Cerebellar cortex (tissue), 1 donor: ENCODE measurements around the gene MATR3.
"Not testable (repeated sequence)": the region's sequence is repeated elsewhere in the genome, so short reads cannot be mapped to it uniquely, and the experiment has no call there.

Experiments
- DNase-seq: peaks from one replicate; pipeline ENCODE4 v3.0.0-alpha.2; 2015; ENCODE audit warnings: low spot score

Gene MATR3, protein sequence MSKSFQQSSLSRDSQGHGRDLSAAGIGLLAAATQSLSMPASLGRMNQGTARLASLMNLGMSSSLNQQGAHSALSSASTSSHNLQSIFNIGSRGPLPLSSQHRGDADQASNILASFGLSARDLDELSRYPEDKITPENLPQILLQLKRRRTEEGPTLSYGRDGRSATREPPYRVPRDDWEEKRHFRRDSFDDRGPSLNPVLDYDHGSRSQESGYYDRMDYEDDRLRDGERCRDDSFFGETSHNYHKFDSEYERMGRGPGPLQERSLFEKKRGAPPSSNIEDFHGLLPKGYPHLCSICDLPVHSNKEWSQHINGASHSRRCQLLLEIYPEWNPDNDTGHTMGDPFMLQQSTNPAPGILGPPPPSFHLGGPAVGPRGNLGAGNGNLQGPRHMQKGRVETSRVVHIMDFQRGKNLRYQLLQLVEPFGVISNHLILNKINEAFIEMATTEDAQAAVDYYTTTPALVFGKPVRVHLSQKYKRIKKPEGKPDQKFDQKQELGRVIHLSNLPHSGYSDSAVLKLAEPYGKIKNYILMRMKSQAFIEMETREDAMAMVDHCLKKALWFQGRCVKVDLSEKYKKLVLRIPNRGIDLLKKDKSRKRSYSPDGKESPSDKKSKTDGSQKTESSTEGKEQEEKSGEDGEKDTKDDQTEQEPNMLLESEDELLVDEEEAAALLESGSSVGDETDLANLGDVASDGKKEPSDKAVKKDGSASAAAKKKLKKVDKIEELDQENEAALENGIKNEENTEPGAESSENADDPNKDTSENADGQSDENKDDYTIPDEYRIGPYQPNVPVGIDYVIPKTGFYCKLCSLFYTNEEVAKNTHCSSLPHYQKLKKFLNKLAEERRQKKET

DNA sequence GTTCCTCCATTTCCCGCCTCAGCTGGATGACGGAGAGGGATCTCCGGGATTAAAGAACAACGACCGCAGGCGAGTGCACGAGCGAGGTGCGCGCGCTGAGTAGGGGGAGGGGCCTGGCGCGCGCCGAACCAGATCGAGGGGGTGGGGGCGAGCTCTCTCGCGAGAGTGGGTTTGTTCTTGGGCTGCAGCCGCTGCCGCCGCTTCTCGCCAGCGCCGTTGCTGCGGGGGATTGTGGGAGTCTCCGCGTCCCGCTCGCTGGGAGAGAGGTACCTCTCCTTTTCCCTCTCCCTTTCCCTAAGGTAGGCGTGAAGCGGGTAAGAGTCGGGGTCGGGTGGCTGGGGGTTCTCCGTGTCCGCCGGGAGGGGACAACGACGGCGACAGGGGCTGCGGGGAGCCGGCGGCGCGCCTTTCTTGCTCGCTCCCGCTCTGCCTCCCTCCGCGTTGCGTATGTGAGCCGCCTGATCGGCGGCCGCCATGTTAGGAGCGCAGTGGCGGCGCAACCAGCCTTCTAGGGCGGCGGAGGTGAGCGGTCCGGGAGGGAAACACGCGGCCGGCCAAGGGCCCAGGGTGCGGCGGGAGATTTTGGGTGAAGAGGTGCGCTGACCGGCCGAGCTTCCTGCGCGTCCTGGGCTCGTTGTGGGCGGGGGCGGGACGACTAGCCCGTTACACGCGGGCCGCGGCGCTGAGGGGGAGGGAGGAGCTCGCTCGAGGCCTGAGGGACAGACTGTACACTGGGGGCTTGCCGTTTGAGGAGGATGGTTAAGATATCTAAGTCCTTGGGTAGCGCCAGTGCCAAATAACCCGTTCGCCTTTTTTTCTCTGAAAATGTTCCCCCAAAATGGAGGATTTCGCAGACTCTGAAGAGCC, at the start of gene MATR3:
MATR3 (plus strand) TSS at position 234 of the 867 bp plus-strand sequence. CDS start 13,676 bp downstream, outside the sequence.
- peak; percentile 95 for DNase-seq

DNA sequence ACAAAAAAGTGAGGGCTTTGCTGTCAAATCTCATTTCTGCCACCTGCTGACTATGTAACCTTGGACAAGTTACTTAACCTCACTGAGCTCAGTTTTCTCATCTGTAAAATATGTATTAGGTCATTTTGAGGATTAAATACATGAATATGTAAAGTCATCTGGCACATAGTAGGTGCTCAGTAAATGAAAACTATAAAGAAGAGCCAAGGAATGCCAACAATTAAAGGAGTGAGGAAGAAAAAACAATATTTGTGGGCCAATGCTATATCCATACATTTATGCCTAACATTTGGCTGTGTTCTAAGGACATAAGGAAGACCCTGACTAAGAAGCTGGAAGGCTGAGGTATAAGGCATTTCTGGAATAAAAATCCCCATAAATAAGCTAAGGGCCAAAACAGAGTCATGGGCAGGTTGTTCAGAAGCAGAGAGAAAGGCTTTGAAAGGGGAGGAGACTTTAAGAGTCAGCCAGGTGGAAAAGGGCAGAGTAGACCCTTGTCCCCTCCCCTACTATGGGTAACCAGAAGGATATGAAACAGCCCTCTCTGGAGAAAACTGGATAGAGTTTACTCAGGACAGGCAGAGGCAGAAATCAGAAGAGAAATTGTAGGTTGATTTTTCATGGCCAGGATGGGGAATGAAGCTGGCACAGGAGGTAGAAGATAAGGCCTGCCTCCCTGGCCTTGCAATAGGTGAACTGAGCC, 47.8 kb upstream of the MATR3 start:
- DNase-seq: no peak

DNA sequence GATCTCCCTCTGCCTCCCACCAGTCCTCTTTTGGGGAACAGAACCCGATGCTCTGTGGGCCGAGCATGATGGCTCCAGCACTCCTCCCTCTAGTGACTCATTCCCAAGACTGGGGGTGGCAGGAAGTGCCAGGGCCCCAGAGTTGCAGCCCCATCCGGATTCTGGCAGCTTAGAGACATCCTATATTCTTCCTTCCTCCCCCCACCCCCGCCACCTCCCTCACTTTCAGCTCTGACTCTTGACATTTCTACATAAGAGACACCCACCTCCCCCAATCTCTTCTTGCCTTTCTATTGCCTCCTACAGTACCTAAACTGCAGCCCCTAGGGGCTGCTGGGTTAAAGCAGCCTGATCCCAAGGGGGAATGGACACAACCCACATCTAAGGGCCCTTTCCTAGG, 47.1 kb upstream of the MATR3 start:
- DNase-seq: no peak

DNA sequence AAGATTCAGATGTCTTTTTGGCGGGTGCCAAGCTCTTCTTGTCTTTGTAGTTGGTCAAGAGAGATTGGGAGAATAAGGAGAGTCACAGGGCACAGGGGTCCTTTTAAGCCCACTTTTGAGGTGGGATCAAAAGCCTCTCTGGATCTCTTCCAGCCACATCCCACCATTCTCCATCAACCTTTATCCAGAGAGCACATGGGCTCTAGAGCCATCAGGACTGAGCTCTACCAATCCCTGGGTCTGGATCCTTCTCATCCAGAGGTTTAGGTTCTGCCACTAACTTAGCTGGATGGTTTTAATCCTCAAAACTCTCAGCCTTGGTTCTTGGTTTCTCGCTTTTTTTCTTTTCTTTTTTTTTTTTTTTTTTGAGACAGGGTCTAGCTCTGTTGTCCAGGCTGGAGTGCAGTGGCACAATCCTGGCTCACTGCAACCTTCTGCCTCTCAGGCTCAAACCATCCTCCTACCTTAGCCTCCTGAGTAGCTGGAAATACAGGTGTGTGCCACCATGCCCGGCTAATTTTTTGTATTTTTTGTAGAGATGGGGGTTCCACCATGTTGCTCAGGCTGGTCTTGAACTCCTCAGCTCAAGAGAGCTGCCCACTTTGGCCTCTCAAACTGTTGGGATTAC, 44.6 kb upstream of the MATR3 start:
- DNase-seq: no peak

DNA sequence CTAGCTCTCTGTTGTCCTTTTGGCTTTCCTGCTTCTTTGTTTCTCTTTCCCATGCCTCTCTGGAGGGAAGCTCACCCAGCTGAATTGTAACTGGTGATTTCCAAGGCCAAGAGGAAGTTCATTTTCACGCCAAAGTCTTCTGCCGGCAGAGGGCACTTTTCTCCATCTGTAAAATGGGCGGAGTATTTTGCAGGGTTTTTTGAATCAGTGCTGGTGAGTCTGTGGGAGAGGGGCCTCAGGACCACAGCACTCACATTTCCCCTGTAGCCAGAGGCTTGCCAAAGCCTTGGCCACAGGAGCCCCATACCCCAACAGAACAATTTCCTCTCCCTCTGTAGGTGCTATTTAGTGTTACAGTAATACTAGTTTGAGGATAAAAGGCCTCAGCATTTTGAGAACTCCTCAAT, 42.3 kb upstream of the MATR3 start:
- DNase-seq: no peak

DNA sequence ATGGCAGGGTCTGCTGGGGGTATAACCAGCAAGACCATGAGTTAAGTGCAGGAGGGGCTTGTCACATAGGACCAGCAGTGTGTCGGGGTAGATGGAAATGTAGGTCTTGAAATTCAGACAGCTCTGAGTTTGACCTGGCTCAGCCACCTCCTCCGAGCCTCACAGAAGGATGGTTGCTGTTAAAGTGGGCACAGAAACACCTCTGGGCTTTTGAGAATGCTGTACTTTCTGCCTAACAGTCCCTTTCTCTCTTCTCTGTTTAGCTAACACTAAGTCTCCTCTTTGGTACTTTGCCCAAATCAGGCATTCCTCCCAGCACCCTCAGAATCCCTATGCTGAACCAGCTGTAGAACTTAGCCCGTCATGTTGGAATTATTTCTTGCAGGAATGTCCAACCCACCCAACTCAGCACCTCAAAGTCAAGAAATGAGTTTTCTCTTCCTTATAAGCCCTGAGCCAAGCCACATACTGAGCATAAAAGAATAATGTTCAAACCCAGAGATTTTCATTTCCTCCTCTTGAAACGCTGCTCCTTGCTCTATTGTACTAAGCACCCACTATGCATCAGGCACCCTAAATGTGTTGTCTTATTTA, 41.7 kb upstream of the MATR3 start:
- DNase-seq: no peak

DNA sequence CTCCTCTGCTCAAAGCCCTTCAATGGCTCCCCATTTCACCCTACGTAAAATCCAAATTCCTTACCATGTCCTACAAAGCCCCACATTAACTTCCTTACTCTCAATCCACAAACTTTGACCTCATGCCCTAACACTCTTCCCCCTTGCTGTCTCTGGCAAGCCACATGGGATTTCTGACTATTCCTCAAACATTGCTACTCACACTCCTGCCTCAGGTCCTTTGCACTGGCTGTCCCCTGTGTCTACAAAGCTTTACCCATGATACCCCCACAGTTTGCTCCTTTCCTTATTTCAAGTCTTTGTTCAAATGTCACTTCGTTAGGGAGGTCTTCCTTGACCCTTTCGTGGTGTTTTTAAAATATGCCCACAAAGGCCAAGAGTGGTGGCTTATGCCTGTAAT, 40.4 kb upstream of the MATR3 start:
- DNase-seq: no peak

DNA sequence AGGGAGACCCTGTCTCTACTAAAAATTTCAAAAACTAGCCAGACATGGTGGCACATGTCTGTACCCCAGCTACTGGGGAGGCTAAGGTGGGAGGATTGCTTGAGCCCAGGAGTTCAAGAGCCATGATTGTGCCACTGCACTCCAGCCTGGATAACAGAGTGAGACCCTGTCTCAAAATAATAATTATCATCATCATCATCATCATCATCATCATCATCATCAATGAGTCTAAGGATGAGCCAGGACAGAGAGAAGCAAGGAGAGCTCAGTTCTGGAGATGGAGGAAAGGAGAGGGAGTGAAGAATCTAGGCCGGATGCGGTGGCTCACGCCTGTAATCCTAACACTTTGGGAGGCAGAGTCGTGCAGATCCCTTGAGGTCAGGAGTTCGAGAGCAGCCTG, 36.7 kb upstream of the MATR3 start:
- no peak for DNase-seq

DNA sequence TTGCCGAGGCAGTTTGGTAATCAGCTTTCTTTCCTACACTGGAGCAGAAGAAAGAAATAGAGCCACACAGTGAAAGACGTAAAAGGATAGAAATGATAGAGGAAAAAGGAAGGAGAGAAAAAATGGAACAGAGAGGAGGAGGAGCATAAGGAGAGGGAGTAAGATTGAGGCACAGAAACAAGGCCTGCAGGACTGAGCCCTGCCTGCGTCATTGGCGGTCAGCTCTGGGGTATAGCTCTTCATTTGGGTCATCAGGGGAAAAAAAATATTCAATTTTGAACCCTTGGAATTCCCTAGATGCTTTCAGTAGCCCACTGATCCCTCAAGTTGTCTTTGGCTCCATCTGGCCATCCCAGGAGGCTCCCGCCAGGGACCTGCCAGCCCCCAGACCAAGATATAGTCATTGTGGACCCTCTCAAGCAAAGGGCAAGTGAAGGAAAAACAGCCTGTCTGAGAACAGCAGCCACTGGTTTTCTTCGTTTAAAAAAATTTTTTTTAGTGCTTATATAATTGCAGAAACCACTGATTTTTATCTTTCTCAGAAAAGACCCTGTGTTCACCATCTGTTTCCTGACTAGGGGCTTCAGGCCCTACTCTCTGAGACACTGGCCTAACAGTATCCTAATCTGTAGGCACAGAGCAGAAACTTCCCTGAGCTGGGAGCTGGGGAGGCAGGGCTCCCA, 31.3 kb upstream of the MATR3 start:
- DNase-seq: no peak

DNA sequence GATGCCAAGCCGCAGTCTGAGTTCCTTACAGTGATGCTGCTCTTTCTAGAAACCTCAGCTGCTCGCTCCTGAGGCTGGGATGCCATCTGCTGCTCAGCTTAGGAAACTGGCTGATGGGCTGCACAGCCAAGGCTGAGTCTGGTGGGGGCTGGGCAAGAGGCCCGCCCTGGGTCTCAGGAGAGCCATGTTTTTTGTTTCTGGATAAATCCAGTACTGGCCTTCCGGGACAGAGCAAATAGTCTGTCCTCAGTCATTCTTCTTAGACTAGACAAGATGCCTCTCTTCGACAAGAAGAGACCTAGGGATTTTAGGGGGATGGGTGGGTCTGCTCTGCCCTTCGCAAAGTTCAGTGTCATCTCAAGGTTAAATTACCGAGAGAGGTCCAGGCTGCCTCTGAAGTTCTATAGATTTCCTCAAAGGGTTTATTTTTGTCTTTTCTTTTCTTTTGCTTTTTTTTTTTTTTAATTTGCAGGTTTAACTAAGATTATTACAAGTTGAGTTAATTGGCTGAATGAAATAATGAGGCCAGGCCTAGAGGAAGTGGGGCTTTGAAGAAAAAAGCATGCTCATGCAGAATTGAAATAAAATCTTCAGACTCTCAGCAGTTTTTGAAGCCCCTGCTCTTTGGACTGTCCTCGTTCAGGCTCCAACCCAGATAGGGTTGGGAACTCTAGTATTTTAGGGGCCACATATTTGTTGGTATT, 30.6 kb upstream of the MATR3 start:
- peak; percentile 94 for DNase-seq

DNA sequence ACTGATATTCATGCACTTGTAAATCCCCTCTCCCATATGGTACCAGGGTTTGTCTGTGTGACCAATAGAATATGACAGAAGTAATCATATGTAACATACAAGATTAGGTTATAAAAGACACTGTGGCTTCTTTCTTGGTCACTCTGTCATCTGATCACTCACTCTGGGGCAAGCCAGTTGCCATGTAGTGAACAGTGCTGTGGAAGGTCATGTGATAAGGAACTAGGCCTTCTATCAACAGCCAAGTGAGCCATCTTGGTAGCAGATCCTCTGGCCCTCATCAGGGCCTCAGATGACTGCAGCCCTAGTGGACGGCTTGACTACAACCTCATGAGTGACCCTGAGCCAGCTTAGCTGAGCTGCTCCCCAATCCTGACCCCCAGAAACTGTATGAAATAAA, 30.0 kb upstream of the MATR3 start:
- DNase-seq: no peak

DNA sequence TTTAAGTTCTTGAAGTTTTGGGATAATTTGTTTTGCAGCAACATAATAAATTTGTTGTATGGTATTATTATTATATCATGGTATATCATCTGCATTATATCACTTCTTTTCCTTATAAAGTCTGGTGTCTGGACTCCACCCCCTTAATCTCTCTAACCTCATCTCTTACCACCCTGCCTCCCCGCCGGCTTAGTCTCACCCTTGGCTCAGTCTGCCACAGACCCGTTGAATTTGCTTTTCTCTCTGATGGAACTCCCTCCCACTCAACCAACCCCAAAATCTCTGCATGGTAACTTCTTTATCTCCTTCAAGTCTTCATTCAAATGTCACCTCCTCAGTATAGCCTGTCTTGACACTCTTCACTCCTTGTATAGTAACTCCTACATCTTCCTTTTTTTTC, 29.6 kb upstream of the MATR3 start:
- DNase-seq: no peak

DNA sequence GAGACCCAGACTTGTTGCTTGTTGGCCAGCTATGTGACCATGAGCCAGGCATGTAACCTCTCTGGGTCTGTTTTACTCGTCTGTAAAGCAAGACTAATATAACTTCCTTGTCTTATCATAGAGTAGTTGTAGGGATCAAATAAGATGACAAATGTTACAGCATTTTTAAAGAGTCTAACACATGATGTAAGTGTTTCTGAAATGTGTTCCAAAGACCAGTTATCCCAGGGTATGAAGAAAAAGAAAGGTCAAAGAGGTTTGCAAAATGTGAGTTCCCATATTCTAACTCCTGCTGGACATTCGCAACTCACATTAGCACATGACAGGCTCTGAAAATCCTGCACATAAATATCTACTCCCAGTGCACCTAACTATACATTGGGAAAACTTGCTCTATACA, 28.5 kb upstream of the MATR3 start:
- DNase-seq: no peak

DNA sequence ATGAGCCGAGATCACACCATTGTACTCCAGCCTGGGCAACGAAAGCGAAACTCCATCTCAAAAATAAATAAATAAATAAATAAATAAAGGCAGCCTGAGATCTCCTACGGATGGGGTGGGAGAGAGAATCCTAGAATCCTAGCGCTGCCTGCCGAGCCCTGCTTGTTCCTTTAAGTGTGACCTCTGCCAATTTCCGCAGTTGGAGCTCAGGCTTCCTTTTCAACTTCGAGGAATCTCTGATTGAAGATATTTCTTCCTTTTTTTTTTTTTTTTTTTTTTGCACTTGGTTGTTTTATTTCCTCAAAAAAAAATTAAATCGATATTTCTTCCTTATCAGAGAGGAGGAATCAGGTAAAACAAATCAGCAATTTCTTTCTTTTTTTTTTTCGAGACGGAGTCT, 27.3 kb upstream of the MATR3 start:
- DNase-seq: no peak

DNA sequence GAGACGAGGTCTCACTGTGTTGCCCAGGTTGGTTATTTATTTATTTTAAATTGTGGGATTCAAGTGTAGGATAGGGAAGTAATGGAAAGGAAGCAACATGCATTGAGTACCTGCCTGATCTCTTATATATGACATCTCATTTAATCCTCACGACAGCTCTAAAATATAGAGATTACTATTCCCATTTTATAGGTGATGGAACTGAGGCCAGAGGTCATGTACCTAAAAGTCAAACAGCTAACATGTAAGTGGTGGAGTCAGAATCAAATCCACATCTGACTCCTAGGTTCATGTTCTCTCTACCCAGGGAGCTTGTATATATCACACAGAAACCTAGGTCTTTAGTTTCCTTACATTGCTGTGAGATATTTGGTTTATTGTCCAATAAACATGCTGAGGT, 26.1 kb upstream of the MATR3 start:
- no peak for DNase-seq

DNA sequence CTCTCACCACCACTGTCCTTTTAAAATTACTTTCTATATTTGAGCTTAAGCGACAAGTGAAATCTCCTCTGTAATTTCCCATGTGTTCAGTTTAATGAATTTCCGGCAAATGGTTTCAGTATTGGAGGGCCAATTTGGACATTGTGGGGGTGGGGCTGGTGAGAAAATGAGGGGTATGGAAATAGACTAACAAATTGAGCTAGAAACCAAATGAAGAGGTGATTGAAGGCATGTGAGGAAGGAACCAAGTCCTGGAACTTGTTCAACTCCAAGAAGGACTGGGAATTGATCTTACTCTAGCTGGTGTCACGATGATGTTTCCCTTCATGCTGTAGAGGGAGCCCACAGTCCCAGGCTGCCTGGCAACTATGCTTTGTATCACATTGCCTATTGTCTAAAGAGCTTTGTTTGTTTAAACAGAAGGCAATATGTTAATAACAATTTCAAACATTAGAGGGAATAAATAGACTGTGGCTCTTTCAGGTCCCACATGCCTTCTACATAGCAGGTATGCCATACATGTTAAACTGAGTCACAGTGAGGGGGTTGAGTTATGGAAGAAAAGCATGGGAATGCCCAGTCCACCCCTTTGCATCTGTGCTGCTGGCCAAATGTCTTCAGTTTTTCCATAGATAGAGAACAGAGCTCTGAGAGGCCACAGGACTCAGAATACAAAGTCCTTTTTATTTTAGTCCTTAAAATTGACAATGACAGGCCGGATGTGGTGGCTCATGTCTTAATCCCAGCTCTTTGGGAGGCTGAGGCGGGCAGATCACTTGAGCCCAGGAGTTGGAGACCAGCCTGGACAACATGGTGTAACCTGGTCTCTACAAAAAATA, 25.0 kb upstream of the MATR3 start:
- no peak for DNase-seq

DNA sequence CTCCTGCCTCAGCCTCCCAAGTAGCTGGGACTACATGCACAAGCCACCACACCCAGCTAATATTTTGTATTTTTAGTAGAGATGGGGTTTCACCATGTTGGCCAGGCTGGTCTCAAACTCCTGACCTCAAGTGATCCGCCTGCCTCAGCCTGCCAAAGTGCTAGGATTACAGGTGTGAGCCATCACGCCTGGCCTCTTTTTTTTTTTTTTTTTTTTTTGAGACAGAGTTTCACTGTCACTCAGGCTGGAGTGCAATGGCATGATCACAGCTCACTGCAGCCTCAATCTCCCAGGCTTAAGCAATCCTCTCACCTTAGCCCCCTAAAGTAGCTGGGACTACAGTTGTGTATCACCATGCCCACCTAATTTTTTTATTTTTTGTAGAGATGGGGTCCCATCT, 22.8 kb upstream of the MATR3 start:
- DNase-seq: not testable (repeated sequence)

DNA sequence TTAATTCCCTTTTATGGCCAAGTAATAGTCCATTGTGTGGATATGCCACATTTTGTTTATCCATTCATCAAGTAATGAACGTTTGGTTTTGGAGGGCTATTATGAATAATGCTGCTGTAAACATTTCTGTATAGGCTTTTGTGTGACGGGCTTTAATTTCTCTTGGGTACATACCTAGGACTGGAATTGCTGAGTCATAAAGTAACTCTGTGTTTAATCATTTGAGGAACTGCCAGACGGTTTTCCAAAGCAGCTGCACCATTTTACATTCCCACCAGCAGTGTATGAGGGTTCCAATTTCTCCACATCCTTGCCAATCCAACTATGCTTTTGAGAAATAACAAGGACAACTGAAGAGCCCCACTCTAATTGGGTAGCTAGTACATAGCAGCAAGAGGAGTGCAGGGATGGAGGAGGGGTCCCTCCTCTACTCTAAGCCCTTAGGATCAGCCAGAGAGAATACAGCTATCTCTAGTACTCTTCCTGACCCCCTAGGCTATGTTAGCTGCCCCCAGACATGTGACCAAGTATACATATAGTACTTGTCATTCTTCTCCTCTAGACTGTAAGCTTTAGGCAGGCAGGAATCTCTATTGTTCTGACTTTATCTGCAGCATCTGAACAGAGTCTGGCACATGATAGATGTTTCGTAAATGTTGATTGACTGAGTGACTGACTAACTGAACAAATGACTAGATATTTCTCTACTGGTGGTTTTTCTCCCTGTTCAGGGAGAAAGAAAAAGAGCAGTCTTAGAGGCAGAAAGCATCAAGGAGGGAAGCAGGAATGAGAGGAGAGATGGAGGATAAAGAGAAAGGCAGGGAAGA, 22.1 kb upstream of the MATR3 start:
- no peak for DNase-seq
